Ascending aorta (tissue), 2 donors: ENCODE data around the gene MDH1B. TPM values are rescaled to one million over a fixed set of nuclear protein-coding genes. Genes with fewer than 3 reads are reported as not detected.

Experiments
- DNase-seq, 2 donors: peaks; one replicate each; pipeline ENCODE4 v3.0.0-alpha.2; 2019; ENCODE audit warnings: low spot score in 2 of 2
- H3K27ac ChIP-seq, 2 donors: fragments of 200-600 bp; sonication (generic); one replicate each; pipeline ENCODE4 v1.5.1; 2016 to 2017; ENCODE audit warnings: mild to moderate bottlenecking in 1 of 2
- H3K27me3 ChIP-seq: fragments of 200-600 bp; sonication (generic); one replicate; pipeline ENCODE4 v1.5.1; 2017
- H3K36me3 ChIP-seq, 2 donors: fragments of 200-600 bp; sonication (generic); one replicate each; pipeline ENCODE4 v1.5.1; 2016
- H3K4me1 ChIP-seq, 2 donors: fragments of 200-600 bp; sonication (generic); one replicate each; pipeline ENCODE4 v1.5.1; 2016 to 2017; ENCODE audit warnings: mild to moderate bottlenecking in 1 of 2
- H3K4me3 ChIP-seq, 2 donors: fragments of 200-600 bp; sonication (generic); one replicate each; pipeline ENCODE4 v1.5.1; 2016 to 2017; ENCODE audit warnings: mild to moderate bottlenecking in 1 of 2
- H3K9me3 ChIP-seq, 2 donors: fragments of 200-600 bp; sonication (generic); one replicate each; pipeline ENCODE4 v1.5.1; 2016
- intact Hi-C: fragments of 100-400 bp; cut with DNase I; formaldehyde crosslinking; loops from one replicate; pipeline ENCODE4 v1.15.1; 2023
- total RNA-seq: library from RNA; depleted of rRNA; stranded (reverse); fragments of >200 nt; gene quantifications from one replicate; pipeline ENCODE4 v1.1.0, GENCODE V29; 2016
- TF ChIP-seq, protein P1 (sequence below), 3 experiments: fragments of 200-600 bp in 2 of 3; fragments of 450-650 bp in 1 of 3; sonication (generic) in 2 of 3; IDR thresholded peaks; one replicate each; pipeline ENCODE4 v1.5.1; 2016 to 2019; ENCODE audit warnings: antibody characterized with exemption in 3 of 3, mild to moderate bottlenecking in 1 of 3, moderate library complexity in 1 of 3

Gene MDH1B
- total RNA-seq, 1 donor from 2014 or later = not detected

DNA sequence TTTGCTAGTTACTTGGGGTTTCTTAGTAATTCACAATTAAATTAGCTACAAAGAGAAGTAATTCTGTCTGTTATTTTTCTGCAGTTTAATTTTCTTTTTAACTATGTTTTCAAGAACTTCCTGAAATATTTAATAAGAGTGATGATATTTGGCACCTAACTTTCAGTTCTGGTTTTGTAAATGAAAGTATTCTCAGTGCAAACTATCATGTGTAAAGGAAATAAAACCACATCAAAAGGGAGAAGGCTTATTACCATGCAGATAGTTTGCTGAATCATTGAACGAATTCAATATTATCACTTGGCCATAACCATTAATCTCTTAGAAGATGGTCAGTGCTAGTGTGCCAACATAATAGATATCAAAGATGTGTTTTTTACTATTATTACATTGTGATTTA, 76.1 kb downstream of the MDH1B start:
- no peak overlapping the region for H3K27ac ChIP-seq
- no peak for DNase-seq
- intact Hi-C loops = no loop called here
- TF ChIP-seq, protein P1, sequence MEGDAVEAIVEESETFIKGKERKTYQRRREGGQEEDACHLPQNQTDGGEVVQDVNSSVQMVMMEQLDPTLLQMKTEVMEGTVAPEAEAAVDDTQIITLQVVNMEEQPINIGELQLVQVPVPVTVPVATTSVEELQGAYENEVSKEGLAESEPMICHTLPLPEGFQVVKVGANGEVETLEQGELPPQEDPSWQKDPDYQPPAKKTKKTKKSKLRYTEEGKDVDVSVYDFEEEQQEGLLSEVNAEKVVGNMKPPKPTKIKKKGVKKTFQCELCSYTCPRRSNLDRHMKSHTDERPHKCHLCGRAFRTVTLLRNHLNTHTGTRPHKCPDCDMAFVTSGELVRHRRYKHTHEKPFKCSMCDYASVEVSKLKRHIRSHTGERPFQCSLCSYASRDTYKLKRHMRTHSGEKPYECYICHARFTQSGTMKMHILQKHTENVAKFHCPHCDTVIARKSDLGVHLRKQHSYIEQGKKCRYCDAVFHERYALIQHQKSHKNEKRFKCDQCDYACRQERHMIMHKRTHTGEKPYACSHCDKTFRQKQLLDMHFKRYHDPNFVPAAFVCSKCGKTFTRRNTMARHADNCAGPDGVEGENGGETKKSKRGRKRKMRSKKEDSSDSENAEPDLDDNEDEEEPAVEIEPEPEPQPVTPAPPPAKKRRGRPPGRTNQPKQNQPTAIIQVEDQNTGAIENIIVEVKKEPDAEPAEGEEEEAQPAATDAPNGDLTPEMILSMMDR (IDR thresholded peaks at IDR 0.05) = no peak
- H3K36me3 ChIP-seq = no peaks in the 10 kb centered on the region
- H3K9me3 ChIP-seq = no peaks in the 10 kb centered on the region
- H3K4me1 ChIP-seq = no peaks in the 10 kb centered on the region
- no peak overlapping the region for H3K4me3 ChIP-seq
- no peaks in the 10 kb centered on the region for H3K27me3 ChIP-seq

GRCh38 chr2:206688453-206688852, 76.7 kb downstream of the MDH1B start:
- Histone ChIP-seq H3K27me3 (no peaks in the 10 kb centered on the region), H3K4me1 (no peaks in the 10 kb centered on the region), H3K36me3 (no peaks in the 10 kb centered on the region), H3K27ac (no peak overlapping the region), H3K9me3 (no peaks in the 10 kb centered on the region), H3K4me3 (no peak overlapping the region)
- no peak for DNase-seq
- TF ChIP-seq, protein P1 (IDR thresholded peaks at IDR 0.05) = no peak
- intact Hi-C loops = no loop called here

Other genes starting within 250 kb of the MDH1B start
- not detected for gene FAM237A, start 122.8 kb downstream of the MDH1B start, total RNA-seq
- not detected for gene DYTN, start 46.9 kb downstream of the MDH1B start, total RNA-seq
- 41.5 TPM for gene FASTKD2, start 278 bp upstream of the MDH1B start, total RNA-seq
- gene CPO, start 174.2 kb upstream of the MDH1B start, total RNA-seq = not detected